ENCODE results near the gene ADRA1B.

The ADRA1B gene

GRCh38 chr5:159903131-159903530, 13.2 kb upstream of the ADRA1B start:
- DNase-seq, result no peak
- H3K36me3 Mint-ChIP-seq (ENCODE audit: low read depth), result no peaks in the 10 kb centered on the region
- TF ChIP-seq, protein P1, sequence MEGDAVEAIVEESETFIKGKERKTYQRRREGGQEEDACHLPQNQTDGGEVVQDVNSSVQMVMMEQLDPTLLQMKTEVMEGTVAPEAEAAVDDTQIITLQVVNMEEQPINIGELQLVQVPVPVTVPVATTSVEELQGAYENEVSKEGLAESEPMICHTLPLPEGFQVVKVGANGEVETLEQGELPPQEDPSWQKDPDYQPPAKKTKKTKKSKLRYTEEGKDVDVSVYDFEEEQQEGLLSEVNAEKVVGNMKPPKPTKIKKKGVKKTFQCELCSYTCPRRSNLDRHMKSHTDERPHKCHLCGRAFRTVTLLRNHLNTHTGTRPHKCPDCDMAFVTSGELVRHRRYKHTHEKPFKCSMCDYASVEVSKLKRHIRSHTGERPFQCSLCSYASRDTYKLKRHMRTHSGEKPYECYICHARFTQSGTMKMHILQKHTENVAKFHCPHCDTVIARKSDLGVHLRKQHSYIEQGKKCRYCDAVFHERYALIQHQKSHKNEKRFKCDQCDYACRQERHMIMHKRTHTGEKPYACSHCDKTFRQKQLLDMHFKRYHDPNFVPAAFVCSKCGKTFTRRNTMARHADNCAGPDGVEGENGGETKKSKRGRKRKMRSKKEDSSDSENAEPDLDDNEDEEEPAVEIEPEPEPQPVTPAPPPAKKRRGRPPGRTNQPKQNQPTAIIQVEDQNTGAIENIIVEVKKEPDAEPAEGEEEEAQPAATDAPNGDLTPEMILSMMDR (IDR thresholded peaks at IDR 0.05), result no peak
- H3K27ac Mint-ChIP-seq, result no peak overlapping the region
- no peaks in the 10 kb centered on the region for H3K9me3 Mint-ChIP-seq
- H3K4me3 Mint-ChIP-seq, result no peak overlapping the region
- peaks cover 47% of the 10 kb centered on the region for H3K4me1 Mint-ChIP-seq
- H3K27me3 Mint-ChIP-seq (ENCODE audit: low read depth, poor library complexity), result peaks cover 7% of the 10 kb centered on the region

GRCh38 chr5:159904874-159905273, 11.4 kb upstream of the ADRA1B start:
- DNase-seq, result no peak
- H3K4me1 Mint-ChIP-seq, result peaks cover 65% of the 10 kb centered on the region
- H3K4me3 Mint-ChIP-seq, result no peak overlapping the region
- no peaks in the 10 kb centered on the region for H3K36me3 Mint-ChIP-seq (ENCODE audit: low read depth)
- no peaks in the 10 kb centered on the region for H3K9me3 Mint-ChIP-seq
- TF ChIP-seq, protein P1 (IDR thresholded peaks at IDR 0.05), result no peak
- H3K27ac Mint-ChIP-seq, result no peak overlapping the region
- peaks cover 2% of the 10 kb centered on the region for H3K27me3 Mint-ChIP-seq (ENCODE audit: low read depth, poor library complexity)

GRCh38 chr5:159905496-159905895, 10.8 kb upstream of the ADRA1B start:
- Mint-ChIP-seq H3K4me1 (peaks cover 69% of the 10 kb centered on the region), H3K9me3 (no peaks in the 10 kb centered on the region), H3K4me3 (no peak overlapping the region), H3K27me3 (ENCODE audit: low read depth, poor library complexity) (peaks cover 2% of the 10 kb centered on the region), H3K27ac (no peak overlapping the region), H3K36me3 (ENCODE audit: low read depth) (no peaks in the 10 kb centered on the region)
- TF ChIP-seq, protein P1 (IDR thresholded peaks at IDR 0.05), result no peak
- DNase-seq, result no peak

- Mint-ChIP-seq H3K36me3 (ENCODE audit: low read depth) (no peaks in the 10 kb centered on the region), H3K27me3 (ENCODE audit: low read depth, poor library complexity) (peaks cover 2% of the 10 kb centered on the region), H3K9me3 (no peaks in the 10 kb centered on the region), H3K4me3 (no peak overlapping the region), H3K27ac (no peak overlapping the region), H3K4me1 (peaks cover 76% of the 10 kb centered on the region)
- TF ChIP-seq, protein P1 (IDR thresholded peaks at IDR 0.05), result no peak
- DNase-seq, result no peak
These were observed 9.8 kb upstream of the ADRA1B start for GRCh38 chr5:159906463-159906862.

GRCh38 chr5:159906943-159907342, 9.3 kb upstream of the ADRA1B start:
- Mint-ChIP-seq H3K27ac (peak overlapping the region; percentile 23), H3K36me3 (ENCODE audit: low read depth) (no peaks in the 10 kb centered on the region), H3K9me3 (no peaks in the 10 kb centered on the region), H3K4me1 (peaks cover 79% of the 10 kb centered on the region), H3K27me3 (ENCODE audit: low read depth, poor library complexity) (peaks cover 2% of the 10 kb centered on the region), H3K4me3 (peak overlapping the region; percentile 29)
- DNase-seq, result no peak
- TF ChIP-seq, protein P1 (IDR thresholded peaks at IDR 0.05), result no peak

- Mint-ChIP-seq H3K27ac (no peak overlapping the region), H3K4me1 (peaks cover 79% of the 10 kb centered on the region), H3K4me3 (no peak overlapping the region), H3K27me3 (ENCODE audit: low read depth, poor library complexity) (peaks cover 5% of the 10 kb centered on the region), H3K36me3 (ENCODE audit: low read depth) (no peaks in the 10 kb centered on the region), H3K9me3 (no peaks in the 10 kb centered on the region)
- TF ChIP-seq, protein P1 (IDR thresholded peaks at IDR 0.05), result no peak
- no peak for DNase-seq
These were observed 8.3 kb upstream of the ADRA1B start for GRCh38 chr5:159907689-159908590.
